GM21367 (cell line): ENCODE data around the gene ABCC3.

Source experiments
- ATAC-seq: cut with Tn5 transposase; IDR thresholded peaks from one replicate; pipeline ENCODE4 v1.9.1; 2021; ENCODE audit not compliant: unreplicated experiment

The ABCC3 gene

DNA sequence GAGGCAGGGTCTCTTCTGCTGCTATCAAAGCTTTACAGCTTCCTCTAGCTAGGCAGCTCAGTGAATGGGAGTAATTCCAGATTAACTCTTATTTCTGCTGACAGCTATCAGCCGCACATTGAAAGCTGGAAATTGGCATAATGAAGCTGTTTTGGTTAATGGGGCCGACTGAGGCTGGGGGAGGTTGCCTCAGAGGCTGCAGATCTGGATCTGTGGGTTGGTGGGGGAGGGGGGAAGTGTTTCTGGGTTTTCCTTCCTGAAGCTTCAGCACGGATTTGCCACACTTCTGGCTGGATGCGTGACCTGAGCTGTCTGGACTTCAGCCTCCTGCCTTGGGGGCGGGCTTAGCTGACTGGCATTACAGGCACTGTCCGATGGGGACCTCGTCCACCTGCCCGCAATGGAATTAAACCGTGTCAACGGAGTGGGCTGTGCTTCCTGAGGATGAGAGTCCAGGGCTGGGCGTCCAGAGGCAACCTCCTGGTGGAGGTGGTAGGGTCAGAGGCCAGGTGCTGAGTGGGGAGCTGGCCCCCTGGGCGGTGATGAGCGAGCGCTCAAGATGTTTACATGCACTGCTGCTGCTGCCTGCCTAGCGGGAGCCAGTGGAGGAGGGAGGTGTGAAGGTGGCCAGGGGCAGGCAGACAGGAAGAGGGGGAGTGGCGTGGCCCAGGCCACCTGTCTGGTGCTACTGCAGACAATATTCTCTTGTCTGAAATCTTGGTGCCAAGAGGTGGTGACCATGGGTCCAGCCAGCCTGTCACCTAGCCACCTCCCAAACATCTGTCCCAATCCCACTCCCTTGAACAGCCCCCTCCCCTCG, 6.7 kb upstream of the ABCC3 start:
- ATAC-seq: no peak

GRCh38 chr17:50629902-50630301, 4.8 kb upstream of the ABCC3 start:
- no peak for ATAC-seq

- ATAC-seq: no peak
These were observed 4.0 kb upstream of the ABCC3 start for GRCh38 chr17:50630524-50631194.

GRCh38 chr17:50631195-50631907, 3.3 kb upstream of the ABCC3 start:
- no peak for ATAC-seq

- no peak for ATAC-seq
These were observed 2.6 kb upstream of the ABCC3 start for GRCh38 chr17:50631908-50632571.

DNA sequence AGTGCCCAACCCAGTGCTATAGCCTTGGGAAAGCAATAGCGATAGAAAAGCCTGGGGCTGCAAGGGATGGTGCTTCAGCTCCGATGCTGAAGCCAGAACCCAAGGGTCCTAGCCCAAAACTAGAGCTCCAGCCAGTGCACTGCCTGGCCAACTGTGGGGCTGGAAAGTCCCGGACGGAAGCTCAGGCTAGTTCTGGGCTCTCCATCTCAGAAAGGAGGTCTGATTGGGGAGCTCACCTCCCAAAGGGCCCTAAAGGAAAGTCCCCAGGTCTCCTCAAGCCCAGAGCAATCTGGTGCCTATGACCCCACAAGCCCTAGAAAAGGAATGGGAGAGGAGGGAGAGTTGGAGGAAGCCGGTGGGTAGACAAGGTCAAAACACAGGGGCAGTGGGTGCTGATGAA, 2.0 kb upstream of the ABCC3 start:
- ATAC-seq: no peak

GRCh38 chr17:50633683-50634082, 998 bp upstream of the ABCC3 start:
- ATAC-seq: no peak

GRCh38 chr17:50634915-50635731, 442 bp downstream of the ABCC3 start:
- no peak for ATAC-seq

- no peak for ATAC-seq
These were observed 976 bp downstream of the ABCC3 start for GRCh38 chr17:50635732-50635981.

DNA sequence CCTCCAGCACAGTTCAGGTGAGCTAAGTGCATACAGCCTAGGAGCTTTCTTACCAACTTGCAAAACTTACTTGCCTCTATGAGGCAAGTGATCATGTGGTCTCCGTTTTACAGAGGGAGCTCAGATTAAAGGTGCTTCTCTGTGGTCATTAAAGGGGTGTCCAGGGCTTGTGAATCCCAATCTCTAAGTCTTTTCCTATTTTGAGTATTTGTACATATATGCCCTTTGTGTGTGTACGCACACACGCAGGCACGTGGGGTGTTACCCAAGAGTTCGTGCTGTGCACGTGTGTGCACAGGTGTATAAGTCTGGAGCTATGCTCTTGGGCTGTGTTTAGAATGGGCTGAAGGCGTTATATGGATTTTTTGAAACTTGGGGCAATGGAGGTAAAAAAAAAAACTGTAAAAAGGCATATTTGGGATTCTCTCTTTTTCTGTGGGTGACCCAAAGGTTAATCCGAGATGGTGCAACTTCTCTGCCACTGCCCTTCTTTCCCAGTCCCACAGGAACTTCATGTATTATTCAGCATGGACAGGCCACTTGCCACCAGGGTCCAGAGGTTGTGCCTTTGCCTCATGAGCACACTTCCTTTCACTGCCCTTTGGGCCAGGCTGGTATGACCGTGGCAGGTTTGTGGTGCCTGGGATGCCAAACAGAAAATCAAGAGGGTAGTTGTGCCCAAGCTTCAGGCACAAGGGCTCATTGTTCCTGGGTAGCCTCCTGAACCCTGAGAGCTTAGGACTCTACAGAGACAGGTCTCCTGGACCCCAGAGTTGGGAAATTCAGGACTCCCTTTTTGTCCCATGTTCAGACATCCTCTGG, 1.5 kb downstream of the ABCC3 start:
- ATAC-seq: no peak

DNA sequence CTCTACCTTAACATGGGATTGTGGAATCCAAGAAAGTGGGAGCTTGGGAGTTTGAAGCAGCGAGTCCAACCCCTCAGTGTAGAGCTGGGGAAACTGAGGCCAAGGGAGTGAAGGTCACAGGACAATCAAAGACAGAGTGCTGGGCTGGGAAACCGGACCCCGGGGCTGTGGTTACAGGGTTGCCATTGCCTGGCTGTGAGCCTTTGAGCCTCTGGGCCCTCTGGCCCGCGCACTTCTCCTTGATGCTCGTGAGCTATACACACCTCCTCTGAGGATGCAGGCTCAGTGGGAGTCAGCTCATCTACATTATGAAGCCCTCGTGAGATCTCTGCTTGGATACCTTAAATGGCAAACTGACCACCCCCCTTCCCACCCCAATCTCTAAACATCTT, 2.1 kb downstream of the ABCC3 start:
- ATAC-seq: no peak

DNA sequence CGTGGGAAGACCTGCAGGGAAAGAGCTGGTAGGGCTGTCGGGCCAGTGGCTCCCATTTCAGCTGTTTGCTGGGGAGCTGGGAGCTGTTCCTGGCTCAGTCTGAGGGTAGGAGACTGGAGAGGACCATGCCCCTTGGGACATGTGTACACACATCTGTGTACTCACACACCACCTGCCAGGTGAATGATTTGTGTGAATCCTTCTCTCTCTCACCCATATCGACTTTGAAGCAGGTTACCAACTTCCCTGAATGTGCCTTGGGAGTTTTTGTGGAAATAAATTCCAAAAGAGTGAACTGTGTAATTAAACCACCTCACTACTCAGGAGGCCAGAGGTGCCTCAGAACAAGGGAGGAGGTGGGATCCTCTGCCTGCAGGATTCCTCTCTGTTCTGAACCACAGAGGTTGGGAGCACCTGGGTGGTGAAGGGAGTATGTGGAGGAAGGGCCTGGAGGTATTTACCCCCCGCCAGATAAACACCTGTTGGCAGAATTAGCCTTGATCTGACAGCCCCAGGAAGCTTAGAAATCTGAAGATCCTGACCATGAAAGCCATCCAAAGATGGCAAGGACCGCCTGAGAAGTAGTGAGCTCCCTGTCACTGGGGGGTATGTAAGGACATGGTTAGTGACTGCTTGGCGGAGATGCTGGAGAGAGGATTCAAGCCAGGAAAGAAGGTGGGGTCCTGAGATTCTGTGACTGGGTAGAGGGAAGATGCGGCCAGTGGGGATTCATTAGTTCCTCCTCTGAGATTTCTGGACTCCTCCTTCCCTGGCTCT, 3.3 kb downstream of the ABCC3 start:
- ATAC-seq: no peak

- no peak for ATAC-seq
These were observed 3.9 kb downstream of the ABCC3 start for GRCh38 chr17:50638606-50638965.

- ATAC-seq: no peak
These were observed 4.5 kb downstream of the ABCC3 start for GRCh38 chr17:50638966-50639713.

- ATAC-seq: no peak
These were observed 6.1 kb downstream of the ABCC3 start for GRCh38 chr17:50640686-50641351.

- ATAC-seq: no peak
These were observed 6.7 kb downstream of the ABCC3 start for GRCh38 chr17:50641357-50641756.

GRCh38 chr17:50642071-50642721, 7.5 kb downstream of the ABCC3 start:
- ATAC-seq: no peak
